ENCODE results near the gene BASP1. TPM values are rescaled to one million over a fixed set of nuclear protein-coding genes. Genes with fewer than 3 reads are reported as not detected.

The BASP1 gene
- polyA plus RNA-seq, 4 donors, result 0.67 to 9.5 (median 6.9) TPM

DNA sequence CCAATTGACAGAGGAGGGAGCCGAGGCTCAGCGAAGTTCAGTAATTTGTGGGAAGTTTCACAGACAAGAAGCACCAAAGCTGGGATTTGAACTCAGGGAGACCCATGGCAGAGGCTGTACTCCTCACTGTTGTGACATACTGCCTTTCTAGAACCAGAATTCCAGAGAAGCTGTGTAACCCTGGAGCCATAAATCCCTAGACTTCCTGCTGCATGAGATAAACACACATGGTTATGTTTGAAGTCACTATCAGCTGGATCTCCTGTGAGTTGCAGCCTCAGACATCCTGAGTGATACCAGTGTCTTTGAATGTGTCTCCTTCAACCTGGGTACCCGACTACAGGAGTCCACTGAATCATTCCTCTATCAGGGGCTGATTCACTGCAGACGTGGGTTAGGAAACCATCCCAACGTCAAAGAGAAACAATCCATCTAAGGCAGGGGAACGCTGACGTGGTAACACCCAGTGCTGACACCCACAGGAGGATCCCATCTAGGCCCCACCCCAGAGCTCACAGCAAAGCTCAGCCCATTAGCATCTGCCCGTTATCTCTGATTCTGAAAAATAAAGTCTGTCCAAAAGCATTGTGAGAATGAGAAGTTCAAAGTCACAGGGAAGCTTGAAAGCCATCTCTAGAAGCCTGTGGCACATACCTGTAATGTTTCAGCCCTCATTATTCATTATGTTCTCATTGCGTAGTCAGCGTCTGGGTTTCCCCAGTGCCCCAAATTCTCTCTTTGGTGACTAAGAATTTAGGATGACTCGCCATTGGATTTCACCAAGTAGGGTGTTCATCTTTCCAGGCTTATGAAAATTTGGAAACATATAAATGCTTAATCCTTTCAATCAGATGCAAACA, 36.3 kb upstream of the BASP1 start:
- no peak overlapping the region for H3K27ac ChIP-seq (ENCODE audit: low read depth in 1 of 3, low read length in 2 of 3)
- no peaks in the 10 kb centered on the region for H3K4me1 ChIP-seq (ENCODE audit: control insufficient read depth in 3 of 3, insufficient read depth in 2 of 3, low read depth in 1 of 3, low read length in 2 of 3)
- DNase-seq, result peak; percentile 12 to 40
- FAIRE-seq, result no peak
- no peaks in the 10 kb centered on the region for H3K36me3 ChIP-seq (ENCODE audit: control insufficient read depth in 3 of 3, insufficient read depth in 2 of 3, low read depth in 1 of 3, low read length in 3 of 3)
- no peak overlapping the region for H3K4me3 ChIP-seq (ENCODE audit: low read depth in 1 of 3, low read length in 3 of 3)
- WGBS, 3 donors, result 57 to 72% (median 65%) methylated on average over 11 of the region's 11 CpGs
- H3K27me3 ChIP-seq (ENCODE audit: control insufficient read depth in 3 of 3, insufficient read depth in 3 of 3, low read length in 3 of 3), result no peaks in the 10 kb centered on the region
- no peaks in the 10 kb centered on the region for H3K9me3 ChIP-seq (ENCODE audit: control insufficient read depth in 2 of 2, insufficient read depth in 1 of 2, low read depth in 1 of 2, low read length in 1 of 2)

DNA sequence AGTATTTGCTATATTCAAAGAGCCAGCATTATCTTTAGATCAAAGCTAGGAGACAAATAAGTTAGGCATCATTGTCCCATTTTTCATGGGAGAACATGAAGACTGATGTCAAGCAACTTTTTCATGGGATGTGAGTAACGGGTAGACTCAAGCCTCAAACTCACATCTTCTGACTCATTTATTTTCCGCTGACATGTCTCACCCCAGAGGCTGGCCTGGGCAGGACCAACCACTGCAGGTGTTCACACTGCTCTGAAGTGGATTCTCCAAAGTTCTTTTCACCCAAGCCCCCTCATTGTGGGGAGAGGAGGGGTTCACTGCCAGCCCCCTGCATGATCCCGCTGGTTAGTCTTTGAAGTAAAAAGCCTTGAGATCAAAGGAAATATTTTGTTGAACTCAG, 34.9 kb upstream of the BASP1 start:
- H3K36me3 ChIP-seq (ENCODE audit: control insufficient read depth in 3 of 3, insufficient read depth in 2 of 3, low read depth in 1 of 3, low read length in 3 of 3), result no peaks in the 10 kb centered on the region
- 73 to 89% (median 76%) methylated on average over 3 of the region's 3 CpGs for WGBS, 3 donors
- no peaks in the 10 kb centered on the region for H3K9me3 ChIP-seq (ENCODE audit: control insufficient read depth in 2 of 2, insufficient read depth in 1 of 2, low read depth in 1 of 2, low read length in 1 of 2)
- no peak overlapping the region for H3K27ac ChIP-seq (ENCODE audit: low read depth in 1 of 3, low read length in 2 of 3)
- no peaks in the 10 kb centered on the region for H3K27me3 ChIP-seq (ENCODE audit: control insufficient read depth in 3 of 3, insufficient read depth in 3 of 3, low read length in 3 of 3)
- no peak for FAIRE-seq
- no peak overlapping the region for H3K4me3 ChIP-seq (ENCODE audit: low read depth in 1 of 3, low read length in 3 of 3)
- DNase-seq, result no peak
- H3K4me1 ChIP-seq (ENCODE audit: control insufficient read depth in 3 of 3, insufficient read depth in 2 of 3, low read depth in 1 of 3, low read length in 2 of 3), result no peaks in the 10 kb centered on the region

DNA sequence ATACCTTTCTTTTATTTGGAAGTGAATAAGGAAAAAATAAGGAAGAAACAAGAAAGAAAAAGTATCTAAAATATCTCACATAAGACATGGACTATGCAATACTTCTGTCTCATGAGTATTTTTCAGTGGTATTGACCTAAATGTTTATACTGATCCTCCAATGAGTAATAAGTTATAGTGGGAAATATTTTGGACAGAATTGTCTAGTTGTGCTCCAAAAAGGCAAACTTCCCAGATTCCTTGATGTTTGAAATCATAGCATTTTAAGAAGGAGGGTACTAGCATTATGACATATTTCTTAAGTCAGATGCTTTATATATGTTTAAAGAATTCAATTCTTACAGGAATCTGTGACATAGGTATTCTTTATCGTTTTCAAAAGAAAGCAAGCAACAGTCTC, 34.5 kb upstream of the BASP1 start:
- Histone ChIP-seq H3K27ac (ENCODE audit: low read depth in 1 of 3, low read length in 2 of 3) (no peak overlapping the region), H3K9me3 (ENCODE audit: control insufficient read depth in 2 of 2, insufficient read depth in 1 of 2, low read depth in 1 of 2, low read length in 1 of 2) (no peaks in the 10 kb centered on the region), H3K27me3 (ENCODE audit: control insufficient read depth in 3 of 3, insufficient read depth in 3 of 3, low read length in 3 of 3) (no peaks in the 10 kb centered on the region), H3K36me3 (ENCODE audit: control insufficient read depth in 3 of 3, insufficient read depth in 2 of 3, low read depth in 1 of 3, low read length in 3 of 3) (no peaks in the 10 kb centered on the region), H3K4me1 (ENCODE audit: control insufficient read depth in 3 of 3, insufficient read depth in 2 of 3, low read depth in 1 of 3, low read length in 2 of 3) (no peaks in the 10 kb centered on the region), H3K4me3 (ENCODE audit: low read depth in 1 of 3, low read length in 3 of 3) (no peak overlapping the region)
- DNase-seq (no peak), FAIRE-seq (no peak)
- 71 to 90% (median 83%) methylated on average over 1 of the region's 1 CpG for WGBS, 3 donors

DNA sequence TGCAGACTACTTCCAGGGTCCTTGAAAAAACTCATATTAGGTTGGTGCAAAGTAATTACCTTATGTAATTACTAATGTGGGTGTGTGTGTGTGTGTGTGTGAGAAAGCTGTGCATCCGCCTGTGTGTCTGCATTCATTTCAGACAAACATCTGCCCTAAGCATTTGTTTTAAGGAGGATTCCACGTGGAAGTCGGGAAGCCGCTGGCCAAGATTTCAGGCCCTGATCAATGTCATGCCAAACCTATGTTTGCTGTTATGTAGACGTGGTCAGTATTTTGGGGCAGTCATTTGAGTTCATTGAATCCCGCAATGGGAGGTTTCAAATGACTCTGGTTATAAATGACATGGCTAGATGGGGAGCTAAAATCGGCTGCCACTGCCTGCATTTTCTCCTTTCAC, 33.6 kb upstream of the BASP1 start:
- FAIRE-seq, result no peak
- DNase-seq, result no peak
- no peak overlapping the region for H3K27ac ChIP-seq (ENCODE audit: low read depth in 1 of 3, low read length in 2 of 3)
- no peaks in the 10 kb centered on the region for H3K9me3 ChIP-seq (ENCODE audit: control insufficient read depth in 2 of 2, insufficient read depth in 1 of 2, low read depth in 1 of 2, low read length in 1 of 2)
- no peaks in the 10 kb centered on the region for H3K27me3 ChIP-seq (ENCODE audit: control insufficient read depth in 3 of 3, insufficient read depth in 3 of 3, low read length in 3 of 3)
- no peaks in the 10 kb centered on the region for H3K36me3 ChIP-seq (ENCODE audit: control insufficient read depth in 3 of 3, insufficient read depth in 2 of 3, low read depth in 1 of 3, low read length in 3 of 3)
- no peaks in the 10 kb centered on the region for H3K4me1 ChIP-seq (ENCODE audit: control insufficient read depth in 3 of 3, insufficient read depth in 2 of 3, low read depth in 1 of 3, low read length in 2 of 3)
- 89 to 91% (median 90%) methylated on average over 7 of the region's 7 CpGs for WGBS, 3 donors
- no peak overlapping the region for H3K4me3 ChIP-seq (ENCODE audit: low read depth in 1 of 3, low read length in 3 of 3)

DNA sequence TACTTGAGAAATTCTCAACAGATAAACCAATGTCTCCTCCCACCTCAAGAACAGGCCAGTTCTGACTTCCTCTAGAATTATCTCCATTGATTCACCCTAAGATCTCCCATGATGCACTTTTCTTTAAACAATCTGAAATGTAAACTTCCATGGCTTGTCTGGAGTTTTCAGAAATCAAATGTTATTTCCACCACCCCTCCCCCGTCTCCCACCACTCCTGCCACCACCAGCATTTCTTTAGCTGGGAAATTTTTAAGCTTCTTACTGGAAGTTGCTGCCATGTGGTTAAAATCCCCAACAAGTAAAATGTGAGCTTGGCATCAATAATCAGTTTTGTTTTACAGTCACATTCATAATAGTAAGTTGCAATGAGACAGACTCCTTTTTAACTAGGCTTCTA, 32.8 kb upstream of the BASP1 start:
- WGBS, 3 donors, result 69 to 93% (median 87%) methylated on average over 1 of the region's 1 CpG
- H3K27me3 ChIP-seq (ENCODE audit: control insufficient read depth in 3 of 3, insufficient read depth in 3 of 3, low read length in 3 of 3), result no peaks in the 10 kb centered on the region
- FAIRE-seq, result no peak

DNA sequence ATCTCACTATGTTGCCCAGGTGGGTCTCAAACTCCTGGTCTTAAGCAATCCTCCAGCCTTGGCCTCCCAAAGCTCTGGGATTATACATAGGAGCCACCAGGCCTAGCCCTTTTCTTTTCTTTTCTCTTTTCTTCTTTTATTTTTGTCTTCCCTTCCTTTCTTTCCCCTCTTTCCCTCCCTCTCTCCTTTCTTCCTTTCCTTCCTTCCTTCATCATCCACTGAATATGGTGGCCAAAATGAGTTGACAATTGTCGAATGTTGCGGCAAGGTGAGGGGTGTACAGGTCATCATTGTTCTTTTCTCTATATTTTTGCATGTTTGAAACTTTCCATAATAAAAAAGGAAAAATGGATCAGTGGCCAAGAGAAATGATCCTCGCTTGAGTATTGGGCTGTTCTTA, 32.1 kb upstream of the BASP1 start:
- DNase-seq (no peak), FAIRE-seq (no peak)
- Histone ChIP-seq H3K36me3 (ENCODE audit: control insufficient read depth in 3 of 3, insufficient read depth in 2 of 3, low read depth in 1 of 3, low read length in 3 of 3) (no peaks in the 10 kb centered on the region), H3K27me3 (ENCODE audit: control insufficient read depth in 3 of 3, insufficient read depth in 3 of 3, low read length in 3 of 3) (no peaks in the 10 kb centered on the region), H3K4me1 (ENCODE audit: control insufficient read depth in 3 of 3, insufficient read depth in 2 of 3, low read depth in 1 of 3, low read length in 2 of 3) (no peaks in the 10 kb centered on the region), H3K27ac (ENCODE audit: low read depth in 1 of 3, low read length in 2 of 3) (no peak overlapping the region), H3K9me3 (ENCODE audit: control insufficient read depth in 2 of 2, insufficient read depth in 1 of 2, low read depth in 1 of 2, low read length in 1 of 2) (no peaks in the 10 kb centered on the region), H3K4me3 (ENCODE audit: low read depth in 1 of 3, low read length in 3 of 3) (no peak overlapping the region)
- WGBS, 3 donors, result 90 to 95% (median 92%) methylated on average over 3 of the region's 3 CpGs

More for the DNA sequence above, 32.8 kb upstream of the BASP1 start:
- Histone ChIP-seq H3K36me3 (ENCODE audit: control insufficient read depth in 3 of 3, insufficient read depth in 2 of 3, low read depth in 1 of 3, low read length in 3 of 3) (no peaks in the 10 kb centered on the region), H3K27ac (ENCODE audit: low read depth in 1 of 3, low read length in 2 of 3) (no peak overlapping the region), H3K9me3 (ENCODE audit: control insufficient read depth in 2 of 2, insufficient read depth in 1 of 2, low read depth in 1 of 2, low read length in 1 of 2) (no peaks in the 10 kb centered on the region), H3K4me3 (ENCODE audit: low read depth in 1 of 3, low read length in 3 of 3) (no peak overlapping the region), H3K4me1 (ENCODE audit: control insufficient read depth in 3 of 3, insufficient read depth in 2 of 3, low read depth in 1 of 3, low read length in 2 of 3) (no peaks in the 10 kb centered on the region)
- no peak for DNase-seq

DNA sequence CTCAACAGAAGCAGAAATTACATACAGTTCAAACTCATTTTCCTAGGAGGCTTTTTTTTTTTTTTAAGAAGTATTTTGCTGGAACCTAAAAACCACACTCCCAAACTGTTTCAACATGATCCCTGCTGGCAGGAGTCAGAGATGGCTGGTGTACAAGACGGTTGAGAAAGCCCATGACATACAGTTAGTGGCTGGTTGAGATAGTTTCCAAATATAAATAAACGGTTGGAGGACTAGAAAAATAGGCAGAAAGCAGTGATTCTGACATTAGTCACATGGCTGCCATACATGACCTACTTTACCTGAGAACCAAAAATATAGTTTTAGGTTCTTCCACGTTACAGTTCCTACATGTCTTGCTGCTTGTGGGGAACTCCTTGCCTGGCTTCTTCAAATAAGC, 31.7 kb upstream of the BASP1 start:
- no peak overlapping the region for H3K27ac ChIP-seq (ENCODE audit: low read depth in 1 of 3, low read length in 2 of 3)
- H3K36me3 ChIP-seq (ENCODE audit: control insufficient read depth in 3 of 3, insufficient read depth in 2 of 3, low read depth in 1 of 3, low read length in 3 of 3), result no peaks in the 10 kb centered on the region
- H3K4me3 ChIP-seq (ENCODE audit: low read depth in 1 of 3, low read length in 3 of 3), result no peak overlapping the region
- no peak for DNase-seq
- H3K27me3 ChIP-seq (ENCODE audit: control insufficient read depth in 3 of 3, insufficient read depth in 3 of 3, low read length in 3 of 3), result no peaks in the 10 kb centered on the region
- peaks cover 0 to 2% (median 0%) of the 10 kb centered on the region in 3 donors for H3K4me1 ChIP-seq (ENCODE audit: control insufficient read depth in 3 of 3, insufficient read depth in 2 of 3, low read depth in 1 of 3, low read length in 2 of 3)
- no peak for FAIRE-seq
- WGBS, 3 donors, result 64 to 85% (median 83%) methylated on average over 3 of the region's 3 CpGs
- no peaks in the 10 kb centered on the region for H3K9me3 ChIP-seq (ENCODE audit: control insufficient read depth in 2 of 2, insufficient read depth in 1 of 2, low read depth in 1 of 2, low read length in 1 of 2)

DNA sequence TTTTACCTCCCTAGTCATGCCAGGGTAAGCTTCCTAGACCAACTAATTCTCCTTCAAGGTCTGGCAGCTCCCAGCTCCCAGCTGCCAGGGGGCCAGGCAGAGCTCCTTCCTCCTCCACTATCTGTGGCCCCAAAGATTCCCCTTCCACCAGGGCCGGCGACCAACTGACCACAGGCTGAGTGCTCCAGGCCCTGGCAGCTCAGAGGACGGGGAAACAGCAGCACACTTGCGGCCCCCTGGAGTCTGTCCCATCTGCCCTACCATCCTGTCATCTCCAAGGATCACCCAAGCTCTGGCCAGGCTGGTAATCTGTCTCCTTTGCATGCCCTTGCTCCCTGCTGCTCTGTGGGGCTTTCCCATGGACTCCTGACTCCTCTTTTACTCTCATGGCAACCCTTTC, 31.2 kb upstream of the BASP1 start:
- H3K9me3 ChIP-seq (ENCODE audit: control insufficient read depth in 2 of 2, insufficient read depth in 1 of 2, low read depth in 1 of 2, low read length in 1 of 2), result no peaks in the 10 kb centered on the region
- FAIRE-seq (no peak), DNase-seq (no peak)
- H3K27me3 ChIP-seq (ENCODE audit: control insufficient read depth in 3 of 3, insufficient read depth in 3 of 3, low read length in 3 of 3), result no peaks in the 10 kb centered on the region
- WGBS, 3 donors, result 87 to 94% (median 88%) methylated on average over 4 of the region's 4 CpGs
- H3K4me1 ChIP-seq (ENCODE audit: control insufficient read depth in 3 of 3, insufficient read depth in 2 of 3, low read depth in 1 of 3, low read length in 2 of 3), result peaks cover 0 to 4% (median 0%) of the 10 kb centered on the region in 3 donors
- H3K27ac ChIP-seq (ENCODE audit: low read depth in 1 of 3, low read length in 2 of 3), result no peak overlapping the region
- no peaks in the 10 kb centered on the region for H3K36me3 ChIP-seq (ENCODE audit: control insufficient read depth in 3 of 3, insufficient read depth in 2 of 3, low read depth in 1 of 3, low read length in 3 of 3)
- no peak overlapping the region for H3K4me3 ChIP-seq (ENCODE audit: low read depth in 1 of 3, low read length in 3 of 3)

Data from small intestine (tissue), 7 donors.